ENCODE measurements around the gene ZFYVE26.
A peak's percentile ranks its signal among the peaks of the same experiment; 100 is the strongest.
"Not testable (repeated sequence)": the region's sequence is repeated elsewhere in the genome, so short reads cannot be mapped to it uniquely, and the experiment has no call there.

ZFYVE26 gene

DNA sequence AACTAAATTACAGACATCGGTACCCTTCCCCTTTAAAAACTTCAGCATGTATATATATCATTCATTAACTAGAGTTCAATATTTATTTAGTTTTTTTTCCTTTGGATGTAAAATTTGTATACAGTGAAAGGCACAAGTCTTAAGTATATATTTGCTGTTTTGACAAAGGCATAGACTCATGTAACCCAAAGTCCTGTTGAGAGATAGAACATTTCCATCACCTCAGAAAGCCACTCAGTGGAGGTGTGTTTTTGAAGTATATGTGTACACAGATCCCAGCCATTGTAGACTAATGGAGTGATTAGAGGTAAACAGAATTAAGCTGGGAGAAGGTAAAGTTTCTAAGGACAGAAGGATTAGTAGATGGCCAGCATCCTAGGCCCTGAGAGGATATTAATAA lies 99.3 kb downstream of the ZFYVE26 start:
- ATAC-seq (no peak), DNase-seq (ENCODE audit: low spot score in 2 of 2) (no peak)
- no peaks in the 10 kb centered on the region for H3K36me3 Mint-ChIP-seq
- no peak overlapping the region for H3K4me3 Mint-ChIP-seq
- H3K9me3 Mint-ChIP-seq, result no peaks in the 10 kb centered on the region
- no peaks in the 10 kb centered on the region for H3K4me1 Mint-ChIP-seq
- H3K27ac Mint-ChIP-seq, result no peak overlapping the region

- H3K4me1 Mint-ChIP-seq, result no peaks in the 10 kb centered on the region
- H3K27ac Mint-ChIP-seq, result no peak overlapping the region
- H3K9me3 Mint-ChIP-seq, result peaks cover 2% of the 10 kb centered on the region
- H3K4me3 Mint-ChIP-seq, result no peak overlapping the region
- ATAC-seq, result no peak
- H3K36me3 Mint-ChIP-seq, result no peaks in the 10 kb centered on the region
- no peak for DNase-seq (ENCODE audit: low spot score in 2 of 2)
Measured at GRCh38 chr14:67710209-67710608, 106.2 kb downstream of the ZFYVE26 start.

DNA sequence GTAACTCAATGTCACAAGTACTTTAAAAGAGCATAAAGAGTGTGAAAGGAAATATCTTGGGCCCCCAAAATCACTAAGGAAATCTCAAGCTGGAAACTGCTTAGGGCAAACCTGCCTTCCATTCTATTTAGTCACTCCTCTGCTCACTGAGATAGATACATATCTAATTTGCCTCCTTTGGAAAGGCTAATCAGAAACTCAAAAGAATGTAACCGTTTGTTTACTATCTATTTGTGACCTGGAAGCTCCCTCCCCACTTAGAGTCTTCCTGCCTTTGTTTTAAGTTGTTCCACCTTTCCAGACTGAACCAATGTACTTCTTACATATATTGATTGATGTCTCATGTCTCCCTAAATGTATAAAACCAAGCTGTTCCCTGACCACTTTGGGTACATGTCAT lies 106.6 kb downstream of the ZFYVE26 start:
- H3K9me3 Mint-ChIP-seq; ATAC-seq; H3K27ac Mint-ChIP-seq; H3K36me3 Mint-ChIP-seq; H3K4me3 Mint-ChIP-seq; DNase-seq (ENCODE audit: low spot score in 2 of 2); H3K4me1 Mint-ChIP-seq: not testable (repeated sequence)

DNA sequence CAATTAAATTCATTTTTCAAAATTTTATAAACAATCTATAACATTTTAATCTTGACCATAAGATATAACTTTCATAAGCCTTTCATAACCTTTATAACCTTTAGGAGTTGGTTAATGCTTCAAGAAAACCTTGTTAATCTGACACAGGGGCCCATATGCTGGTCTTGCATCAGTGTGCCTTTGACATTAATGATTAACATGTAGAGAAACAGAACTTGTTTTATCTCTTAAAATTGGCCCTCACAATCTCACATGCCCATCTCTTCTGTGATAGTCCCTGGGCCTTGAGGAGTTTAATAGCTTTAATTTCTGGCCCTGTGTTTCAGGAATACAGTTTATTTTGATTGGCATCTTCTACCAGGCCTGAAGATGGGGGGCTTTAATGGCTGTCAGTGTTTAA lies 107.0 kb downstream of the ZFYVE26 start:
- H3K4me1 Mint-ChIP-seq; H3K9me3 Mint-ChIP-seq; H3K36me3 Mint-ChIP-seq; H3K4me3 Mint-ChIP-seq; ATAC-seq; H3K27ac Mint-ChIP-seq; DNase-seq (ENCODE audit: low spot score in 2 of 2): not testable (repeated sequence)

DNA sequence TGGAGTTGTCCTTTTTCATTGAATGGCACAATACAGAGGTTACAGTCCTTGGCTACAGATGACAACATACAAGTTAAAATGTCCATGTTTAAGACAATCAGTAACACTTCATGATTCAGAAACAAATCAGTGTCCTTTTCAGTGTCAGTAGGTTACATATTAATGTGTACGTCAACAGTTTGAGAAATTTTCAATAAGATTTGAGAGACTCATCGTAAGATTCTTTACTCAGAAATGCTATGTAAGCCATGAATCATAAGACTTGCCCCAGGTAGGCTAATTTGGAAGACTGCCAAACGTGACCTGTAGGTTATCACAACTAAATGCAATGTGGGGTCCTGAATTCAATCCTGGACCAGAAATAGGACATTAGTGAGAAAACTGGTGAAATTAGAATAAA lies 111.2 kb downstream of the ZFYVE26 start:
- H3K4me1 Mint-ChIP-seq, result no peaks in the 10 kb centered on the region
- H3K27ac Mint-ChIP-seq, result no peak overlapping the region
- peaks cover 2% of the 10 kb centered on the region for H3K9me3 Mint-ChIP-seq
- DNase-seq (ENCODE audit: low spot score in 2 of 2), result no peak
- H3K36me3 Mint-ChIP-seq, result no peaks in the 10 kb centered on the region
- no peak for ATAC-seq
- no peak overlapping the region for H3K4me3 Mint-ChIP-seq

DNA sequence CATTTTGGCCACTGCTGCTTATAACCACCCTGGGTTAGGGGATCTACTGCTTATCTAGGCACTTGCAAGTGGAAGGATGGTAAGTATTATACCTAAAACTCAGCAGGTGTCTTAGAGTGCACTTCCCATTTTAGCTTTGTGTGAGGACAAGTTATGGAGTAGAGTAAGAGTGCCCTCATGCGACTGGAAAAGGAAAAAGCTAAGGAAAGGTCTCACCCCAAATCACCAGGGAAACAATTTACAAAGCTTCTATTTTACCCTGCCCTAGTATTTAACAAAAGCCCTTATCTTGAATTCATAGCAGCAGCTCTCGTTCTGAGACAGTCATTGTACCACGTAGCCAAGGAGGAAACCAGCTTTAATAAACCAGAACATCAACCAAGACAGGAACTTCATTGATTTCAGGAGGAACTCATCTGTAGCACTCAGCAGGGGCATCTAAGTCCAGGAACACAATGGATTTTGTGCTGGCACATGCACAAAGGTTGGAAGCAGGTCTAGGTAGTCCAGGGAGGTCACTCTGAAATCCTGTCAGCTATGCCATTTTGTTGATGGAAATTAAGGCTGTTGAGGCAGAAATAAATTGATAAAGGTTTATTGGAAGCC lies 111.8 kb downstream of the ZFYVE26 start:
- H3K27ac Mint-ChIP-seq, result no peak overlapping the region
- DNase-seq (ENCODE audit: low spot score in 2 of 2) (peak in 1 of 2 donors; percentile 6), ATAC-seq (peak; percentile 69)
- H3K4me1 Mint-ChIP-seq, result no peaks in the 10 kb centered on the region
- no peaks in the 10 kb centered on the region for H3K36me3 Mint-ChIP-seq
- H3K9me3 Mint-ChIP-seq, result no peaks in the 10 kb centered on the region
- H3K4me3 Mint-ChIP-seq, result no peak overlapping the region

DNA sequence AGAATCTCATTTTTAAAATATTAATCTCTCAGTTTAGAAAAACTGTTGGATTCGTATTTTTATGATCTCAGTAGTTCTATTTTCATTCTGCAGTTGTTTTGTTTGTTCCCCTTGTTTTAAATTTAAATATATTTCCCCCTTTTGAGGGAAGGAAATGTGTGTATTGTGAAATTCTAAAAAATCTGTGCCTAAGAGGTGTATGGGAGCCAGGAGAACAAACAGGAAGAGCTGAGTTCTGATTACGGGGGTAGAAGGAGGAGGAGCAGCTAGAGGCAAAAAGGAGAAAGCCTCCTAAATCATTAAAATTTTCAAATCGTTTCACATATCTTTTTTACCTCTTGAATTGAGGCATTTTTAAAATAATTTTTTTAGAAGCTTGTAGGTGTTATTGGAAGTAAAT lies 112.4 kb downstream of the ZFYVE26 start:
- ATAC-seq, result no peak
- H3K9me3 Mint-ChIP-seq, result no peaks in the 10 kb centered on the region
- no peaks in the 10 kb centered on the region for H3K4me1 Mint-ChIP-seq
- no peak for DNase-seq (ENCODE audit: low spot score in 2 of 2)
- no peak overlapping the region for H3K4me3 Mint-ChIP-seq
- H3K36me3 Mint-ChIP-seq, result no peaks in the 10 kb centered on the region
- H3K27ac Mint-ChIP-seq, result no peak overlapping the region

- not testable (repeated sequence) for DNase-seq (ENCODE audit: low spot score in 2 of 2); ATAC-seq
Measured at GRCh38 chr14:67701492-67701891, 114.9 kb downstream of the ZFYVE26 start, which contains the start of gene RDH12. TSS of gene RDH12 (plus strand) at chr14:67701886. CDS start at chr14:67722643, 20,757 bp downstream.

DNA sequence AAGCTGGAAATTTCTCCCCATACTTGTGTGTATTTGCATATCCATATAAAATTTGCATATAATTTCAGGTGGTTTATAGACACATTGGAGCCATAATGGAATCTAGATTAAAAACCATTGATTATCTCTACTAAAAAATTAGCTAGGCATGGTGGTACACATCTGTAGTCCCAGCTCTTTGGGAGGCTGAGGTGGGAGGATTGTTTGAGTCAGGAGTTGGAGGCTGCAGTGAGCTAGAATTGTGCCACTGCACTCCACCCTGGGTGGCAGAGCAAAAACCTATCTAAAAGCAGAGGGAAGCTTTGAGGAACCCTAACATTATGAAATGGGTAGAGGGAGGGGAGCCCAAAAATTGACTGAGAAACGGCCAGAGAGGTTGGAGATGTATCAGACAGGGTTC lies 118.2 kb downstream of the ZFYVE26 start:
- H3K27ac Mint-ChIP-seq, result no peak overlapping the region
- peaks cover 2% of the 10 kb centered on the region for H3K36me3 Mint-ChIP-seq
- DNase-seq (ENCODE audit: low spot score in 2 of 2), result no peak
- no peak for ATAC-seq
- H3K9me3 Mint-ChIP-seq, result no peaks in the 10 kb centered on the region
- peaks cover 12% of the 10 kb centered on the region for H3K4me1 Mint-ChIP-seq
- no peak overlapping the region for H3K4me3 Mint-ChIP-seq

More at GRCh38 chr14:67701492-67701891, 114.9 kb downstream of the ZFYVE26 start, which contains the start of gene RDH12:
- not testable (repeated sequence) for H3K36me3 Mint-ChIP-seq, H3K4me1 Mint-ChIP-seq, H3K9me3 Mint-ChIP-seq, H3K4me3 Mint-ChIP-seq, H3K27ac Mint-ChIP-seq

DNA sequence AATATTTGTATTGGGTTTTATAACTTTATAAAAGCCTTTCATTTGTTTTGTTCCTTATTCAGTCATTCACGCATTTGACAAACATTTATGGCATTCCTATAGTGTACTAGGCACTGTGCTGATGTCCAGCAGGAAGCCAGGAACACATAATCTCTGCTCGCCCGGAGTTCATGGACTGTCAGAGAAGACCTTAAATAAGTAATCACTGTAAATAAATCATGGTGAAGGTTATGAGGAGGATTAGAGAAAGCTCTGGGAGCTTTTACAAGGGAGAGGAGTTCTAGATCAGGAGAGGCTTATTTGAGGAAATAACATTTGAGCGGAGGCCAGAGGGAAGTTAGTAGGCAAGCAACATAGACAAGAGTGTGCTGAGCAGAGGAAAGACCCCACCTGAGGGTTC lies 119.4 kb downstream of the ZFYVE26 start:
- Mint-ChIP-seq H3K9me3 (no peaks in the 10 kb centered on the region), H3K36me3 (peaks cover 13% of the 10 kb centered on the region), H3K4me1 (peaks cover 12% of the 10 kb centered on the region), H3K4me3 (no peak overlapping the region), H3K27ac (no peak overlapping the region)
- ATAC-seq (no peak), DNase-seq (ENCODE audit: low spot score in 2 of 2) (no peak)
